Nephron progenitor cell (in vitro differentiated cells): ENCODE results near the gene NECTIN1.
A peak's percentile ranks its signal among the peaks of the same experiment; 100 is the strongest.

Experiments
- DNase-seq: peaks from one replicate; pipeline ENCODE4 v3.0.0; 2021
- H3K27ac Mint-ChIP-seq: 2 replicates; pipeline ENCODE4 v1.8.0; 2021; ENCODE audit warnings: mild to moderate bottlenecking, moderate library complexity, mixed read lengths
- H3K27me3 Mint-ChIP-seq: 2 replicates; pipeline ENCODE4 v1.8.0; 2021; ENCODE audit warnings: mild to moderate bottlenecking, low read depth, mixed read lengths; ENCODE audit not compliant: poor library complexity
- H3K36me3 Mint-ChIP-seq: 2 replicates; pipeline ENCODE4 v1.8.0; 2021; ENCODE audit warnings: low read depth, mixed read lengths
- H3K4me1 Mint-ChIP-seq: 2 replicates; pipeline ENCODE4 v1.8.0; 2021; ENCODE audit warnings: mixed read lengths
- H3K4me3 Mint-ChIP-seq: 2 replicates; pipeline ENCODE4 v1.8.0; 2021; ENCODE audit warnings: mild to moderate bottlenecking, moderate library complexity, mixed read lengths
- H3K9me3 Mint-ChIP-seq: 2 replicates; pipeline ENCODE4 v1.8.0; 2021; ENCODE audit warnings: mild to moderate bottlenecking, moderate library complexity, mixed read lengths
- CTCF ChIP-seq: fragments of 200-600 bp; sonication (generic); IDR thresholded peaks from 2 replicates; pipeline ENCODE4 v1.5.0; 2021; ENCODE audit warnings: antibody characterized with exemption

The NECTIN1 gene

GRCh38 chr11:119673052-119673758 lies 55.8 kb downstream of the NECTIN1 start:
- peaks cover 4% of the 10 kb centered on the region for H3K9me3 Mint-ChIP-seq
- H3K4me1 Mint-ChIP-seq = peaks cover 13% of the 10 kb centered on the region
- no peak for TF ChIP-seq CTCF
- DNase-seq = no peak
- no peak overlapping the region for H3K4me3 Mint-ChIP-seq
- H3K27me3 Mint-ChIP-seq = peaks cover 12% of the 10 kb centered on the region
- H3K27ac Mint-ChIP-seq = no peak overlapping the region
- H3K36me3 Mint-ChIP-seq = peaks cover 41% of the 10 kb centered on the region

- no peak for DNase-seq
- H3K4me1 Mint-ChIP-seq = peaks cover 13% of the 10 kb centered on the region
- peaks cover 12% of the 10 kb centered on the region for H3K27me3 Mint-ChIP-seq
- peaks cover 35% of the 10 kb centered on the region for H3K36me3 Mint-ChIP-seq
- no peak overlapping the region for H3K27ac Mint-ChIP-seq
- no peaks in the 10 kb centered on the region for H3K9me3 Mint-ChIP-seq
- TF ChIP-seq CTCF = no peak
- no peak overlapping the region for H3K4me3 Mint-ChIP-seq
Observed at GRCh38 chr11:119672597-119672996, 56.4 kb downstream of the NECTIN1 start.

- H3K27me3 Mint-ChIP-seq = peaks cover 13% of the 10 kb centered on the region
- peaks cover 25% of the 10 kb centered on the region for H3K36me3 Mint-ChIP-seq
- no peak for TF ChIP-seq CTCF
- H3K27ac Mint-ChIP-seq = no peak overlapping the region
- no peak overlapping the region for H3K4me3 Mint-ChIP-seq
- H3K4me1 Mint-ChIP-seq = peaks cover 23% of the 10 kb centered on the region
- no peaks in the 10 kb centered on the region for H3K9me3 Mint-ChIP-seq
- DNase-seq = no peak
Observed at GRCh38 chr11:119671561-119672015, 57.4 kb downstream of the NECTIN1 start.

GRCh38 chr11:119671051-119671450 lies 57.9 kb downstream of the NECTIN1 start:
- Mint-ChIP-seq H3K9me3 (no peaks in the 10 kb centered on the region), H3K36me3 (peaks cover 20% of the 10 kb centered on the region), H3K4me1 (peaks cover 25% of the 10 kb centered on the region), H3K27ac (peak overlapping the region; percentile 91), H3K27me3 (peaks cover 15% of the 10 kb centered on the region), H3K4me3 (no peak overlapping the region)
- no peak for TF ChIP-seq CTCF
- DNase-seq = no peak

GRCh38 chr11:119669487-119669886 lies 59.5 kb downstream of the NECTIN1 start:
- Mint-ChIP-seq H3K4me1 (peaks cover 26% of the 10 kb centered on the region), H3K27ac (no peak overlapping the region), H3K36me3 (peaks cover 14% of the 10 kb centered on the region), H3K27me3 (peaks cover 13% of the 10 kb centered on the region), H3K4me3 (no peak overlapping the region), H3K9me3 (no peaks in the 10 kb centered on the region)
- TF ChIP-seq CTCF = no peak
- DNase-seq = no peak

GRCh38 chr11:119668676-119669075 lies 60.3 kb downstream of the NECTIN1 start:
- Mint-ChIP-seq H3K27ac (no peak overlapping the region), H3K36me3 (peaks cover 6% of the 10 kb centered on the region), H3K4me3 (no peak overlapping the region), H3K4me1 (peaks cover 34% of the 10 kb centered on the region), H3K9me3 (no peaks in the 10 kb centered on the region), H3K27me3 (peaks cover 11% of the 10 kb centered on the region)
- no peak for TF ChIP-seq CTCF
- no peak for DNase-seq
